ENCODE measurements around the gene NSF.
"Not testable (repeated sequence)": the region's sequence is repeated elsewhere in the genome, so short reads cannot be mapped to it uniquely, and the experiment has no call there.

NSF gene

DNA sequence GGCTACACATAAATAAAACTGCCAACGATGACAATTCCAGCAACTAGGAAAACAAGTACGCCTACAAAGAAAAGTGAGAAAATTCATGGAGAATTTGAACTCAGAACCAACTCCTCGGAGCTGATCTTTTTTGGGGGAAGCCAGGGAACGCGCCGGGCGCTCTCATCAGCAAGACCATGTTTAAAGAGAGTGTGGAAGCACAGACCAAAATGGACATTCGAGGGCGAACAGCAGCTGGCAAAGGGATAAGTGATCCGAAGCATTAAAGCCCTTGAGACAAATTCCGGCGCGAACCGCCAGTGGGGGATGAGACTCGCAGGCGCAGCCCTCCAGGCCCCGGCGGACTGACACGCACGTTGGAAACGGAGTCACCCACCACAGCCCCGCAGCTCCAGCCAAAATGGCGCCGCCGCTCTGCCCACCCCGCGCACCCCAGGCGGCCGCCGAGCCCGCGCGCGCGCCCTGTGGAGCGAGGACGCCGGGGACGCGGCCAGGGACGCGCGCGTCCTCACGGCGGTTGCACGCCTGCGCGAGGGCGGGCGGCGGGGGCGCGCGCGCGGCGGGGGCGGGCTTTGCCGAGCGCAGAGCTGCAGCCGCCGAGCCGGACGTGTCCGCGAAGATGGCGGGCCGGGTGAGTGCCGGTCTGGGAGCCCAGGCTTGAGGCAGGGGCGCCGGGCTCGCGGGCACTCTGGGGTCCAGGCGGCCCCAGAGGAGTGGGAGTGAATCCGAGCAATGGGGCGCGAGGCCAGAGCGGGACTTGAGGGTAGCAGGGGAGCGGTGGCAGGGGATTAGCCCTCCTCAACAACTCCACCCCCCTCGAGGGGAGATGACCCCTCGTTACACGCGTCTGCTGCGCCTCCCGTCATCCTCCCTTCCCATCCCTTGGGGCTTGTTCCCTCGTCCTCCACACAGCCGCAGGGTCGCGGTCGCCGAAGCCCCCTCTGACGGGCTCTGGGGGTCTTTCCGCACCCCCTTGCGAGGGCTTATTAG, at the start of gene NSF:
Gene NSF (plus strand): TSS at position 513 of the 990 bp plus-strand sequence. CDS start 107 bp downstream, at position 620.
- not testable (repeated sequence) for DNase-seq

DNA sequence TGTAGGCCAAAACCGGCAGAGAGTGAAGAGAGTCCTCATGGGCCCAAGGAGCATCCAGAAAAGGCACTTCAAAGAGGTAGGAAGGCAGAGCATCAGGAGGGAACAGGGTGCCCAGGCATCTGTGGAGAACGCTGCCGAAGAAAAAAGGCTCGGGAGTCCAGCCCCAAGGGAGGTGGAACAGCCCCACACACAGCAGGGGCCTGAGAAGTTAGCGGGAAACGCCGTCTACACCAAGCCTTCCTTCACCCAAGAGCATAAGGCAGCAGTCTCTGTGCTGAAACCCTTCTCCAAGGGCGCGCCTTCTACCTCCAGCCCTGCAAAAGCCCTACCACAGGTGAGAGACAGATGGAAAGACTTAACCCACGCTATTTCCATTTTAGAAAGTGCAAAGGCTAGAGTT, 41.9 kb upstream of the NSF start:
- DNase-seq: not testable (repeated sequence)

DNA sequence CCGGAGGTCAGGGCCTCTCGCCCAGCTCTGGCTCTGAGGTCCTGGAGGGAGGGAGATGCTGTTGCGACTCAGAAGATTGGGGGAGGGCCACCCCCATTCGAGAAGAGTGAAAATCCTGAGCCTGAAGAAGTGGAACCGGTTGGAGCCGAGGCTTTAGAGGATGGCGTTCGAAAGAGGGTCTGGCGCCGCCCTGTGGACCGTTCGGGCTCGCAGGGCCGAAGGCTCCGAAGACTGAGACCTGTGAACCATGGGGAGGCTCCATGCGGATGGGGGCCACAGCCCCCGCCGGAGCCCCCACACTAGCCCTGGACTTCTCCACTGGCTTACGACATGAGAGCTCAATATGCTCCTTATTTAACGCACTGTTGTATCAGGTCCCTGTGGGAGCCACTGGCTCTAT, 31.3 kb upstream of the NSF start:
- DNase-seq: not testable (repeated sequence)

DNA sequence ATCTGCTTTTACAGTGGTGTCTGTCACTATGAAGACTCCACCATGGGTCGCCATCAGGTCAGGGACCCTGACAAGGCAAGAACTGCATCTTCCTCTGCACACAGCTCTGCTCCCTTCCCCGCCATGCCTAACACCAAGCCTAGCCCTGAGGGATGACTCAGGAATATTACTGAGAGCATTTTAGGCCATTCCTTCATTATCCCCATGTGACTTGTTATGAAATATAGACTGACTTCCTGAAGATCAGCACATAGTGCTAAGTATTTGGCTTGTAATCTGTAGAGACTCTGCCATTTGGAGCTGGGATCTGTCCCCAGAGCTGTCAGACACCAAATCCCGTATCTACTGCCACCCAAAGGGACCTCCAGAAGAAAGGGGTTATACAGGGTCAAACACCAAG, 30.4 kb upstream of the NSF start:
- not testable (repeated sequence) for DNase-seq

DNA sequence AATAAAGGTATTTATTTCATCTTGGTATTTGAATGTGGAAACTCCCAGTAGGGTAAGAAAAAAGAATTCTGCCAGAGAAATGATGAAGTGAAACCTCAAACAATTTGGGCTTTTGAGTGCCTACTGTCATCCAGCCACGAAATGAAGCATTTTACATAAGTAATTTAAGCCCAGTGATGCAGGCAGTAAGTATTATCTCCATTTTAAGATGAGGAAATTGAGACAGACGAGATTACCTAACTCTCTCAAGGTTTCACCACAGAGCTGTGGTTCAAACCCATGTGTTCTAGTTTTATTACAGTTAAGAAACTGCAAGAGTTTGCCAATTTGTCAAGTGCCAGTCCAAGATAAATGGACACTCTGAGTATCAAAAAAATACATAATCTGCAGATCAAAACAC, 24.2 kb upstream of the NSF start:
- not testable (repeated sequence) for DNase-seq

DNA sequence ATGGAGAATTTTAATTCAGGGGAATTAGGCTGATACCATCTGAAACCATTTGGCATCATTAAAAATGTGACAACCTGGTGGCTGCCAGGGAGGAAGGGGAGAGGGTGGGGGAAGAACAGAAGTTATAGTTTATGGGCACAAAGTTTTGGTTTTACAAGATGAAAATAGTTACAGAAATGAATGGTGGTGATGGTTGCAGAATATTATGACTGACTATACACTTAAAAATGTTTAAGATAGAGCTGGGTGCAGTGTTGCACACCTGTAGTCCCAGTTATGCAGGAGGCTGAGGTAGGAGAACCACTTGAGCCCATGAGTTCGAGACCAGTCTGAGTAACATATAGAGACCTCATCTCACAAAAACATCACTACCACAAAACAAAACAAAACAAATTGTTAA, 23.5 kb upstream of the NSF start:
- DNase-seq: not testable (repeated sequence)

DNA sequence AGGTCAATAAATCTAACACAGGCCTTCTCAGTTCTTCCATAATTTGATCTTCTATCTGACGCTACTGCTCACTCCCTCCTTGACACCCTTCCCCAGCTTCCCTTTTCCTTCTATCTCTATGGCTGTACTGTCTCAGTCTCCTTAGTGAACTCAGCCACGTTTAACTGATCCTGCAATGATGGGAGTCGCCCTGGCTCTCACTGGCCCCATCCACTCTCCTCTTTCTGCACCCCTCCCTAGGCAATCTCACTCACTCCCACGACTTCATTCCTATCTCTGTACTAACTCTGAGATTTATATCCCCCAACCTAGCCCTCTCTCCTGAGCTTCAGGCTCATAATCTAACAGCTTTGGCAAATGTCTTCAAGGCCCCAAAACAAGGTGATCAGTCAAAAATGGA, 18.7 kb upstream of the NSF start:
- DNase-seq: not testable (repeated sequence)

DNA sequence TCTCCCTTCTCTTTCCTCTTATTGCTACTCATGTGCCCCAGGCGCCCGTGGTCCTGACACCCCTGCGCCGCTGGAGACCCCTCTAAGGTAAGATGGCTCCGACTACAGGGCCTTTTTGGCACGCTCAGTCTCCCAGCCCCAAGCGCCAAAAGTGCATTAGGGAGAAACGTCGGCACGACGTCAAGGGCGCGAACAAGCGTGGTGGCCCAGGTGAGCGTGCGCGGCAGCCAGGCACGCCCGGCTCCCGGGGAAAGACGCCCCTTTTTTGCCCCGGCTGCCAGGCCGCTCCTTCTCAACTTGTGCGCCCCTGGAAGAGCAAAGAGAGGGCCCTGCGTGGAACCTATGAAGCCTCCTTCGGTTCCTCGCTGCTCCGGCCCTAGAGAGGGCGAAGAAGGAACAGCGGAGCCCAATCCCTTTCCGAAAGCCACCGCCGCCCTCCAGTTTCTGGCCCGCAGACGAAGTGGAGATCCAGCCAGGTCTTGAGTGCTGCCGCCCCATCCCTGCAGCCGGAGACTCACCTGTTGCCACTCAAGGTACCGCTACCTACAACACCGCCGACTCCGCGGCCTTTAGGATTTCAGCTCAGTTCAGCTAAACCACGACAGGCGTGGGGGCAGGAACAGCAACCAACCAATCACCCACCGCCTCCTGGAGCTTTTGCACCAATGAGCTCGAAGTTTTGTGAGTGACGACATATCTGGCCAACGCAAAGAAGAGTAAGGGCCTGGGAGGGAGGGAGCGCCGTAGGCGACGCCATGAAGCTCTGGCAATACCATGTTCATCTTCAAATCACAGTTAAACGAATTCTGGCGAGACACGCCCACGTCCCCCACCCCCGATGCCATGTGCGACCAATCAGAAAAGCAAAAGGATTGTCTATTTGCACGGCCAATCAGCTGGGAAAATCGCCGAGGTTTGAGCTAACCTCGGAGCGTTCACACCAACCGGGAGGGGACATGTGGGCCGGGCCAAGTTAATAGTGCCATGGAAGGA, 11.1 kb upstream of the NSF start, which contains the start of gene ARL17A:
Gene ARL17A (minus strand): TSS at position 609 of the 993 bp plus-strand sequence. CDS start 3,369 bp downstream, outside the sequence.
- not testable (repeated sequence) for DNase-seq

DNA sequence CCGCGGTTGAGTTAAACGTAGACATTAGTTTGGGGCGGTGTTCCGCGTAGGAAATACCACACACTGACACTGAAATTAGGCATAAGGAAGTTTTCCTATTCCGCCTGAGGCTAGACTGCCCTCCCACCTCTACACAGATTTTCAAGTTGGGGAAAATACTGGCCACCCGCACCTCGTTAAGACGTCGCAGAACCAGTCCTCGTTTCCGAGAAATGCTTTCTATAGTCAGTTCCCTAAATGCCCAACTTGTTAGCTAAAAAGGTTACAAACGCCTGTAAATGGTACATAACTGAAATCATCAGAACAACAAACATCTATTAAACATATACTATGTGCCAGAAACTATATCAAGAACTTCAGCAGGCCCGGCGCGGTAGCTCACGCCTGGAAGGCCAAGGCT, 10.4 kb upstream of the NSF start:
- DNase-seq: not testable (repeated sequence)

DNA sequence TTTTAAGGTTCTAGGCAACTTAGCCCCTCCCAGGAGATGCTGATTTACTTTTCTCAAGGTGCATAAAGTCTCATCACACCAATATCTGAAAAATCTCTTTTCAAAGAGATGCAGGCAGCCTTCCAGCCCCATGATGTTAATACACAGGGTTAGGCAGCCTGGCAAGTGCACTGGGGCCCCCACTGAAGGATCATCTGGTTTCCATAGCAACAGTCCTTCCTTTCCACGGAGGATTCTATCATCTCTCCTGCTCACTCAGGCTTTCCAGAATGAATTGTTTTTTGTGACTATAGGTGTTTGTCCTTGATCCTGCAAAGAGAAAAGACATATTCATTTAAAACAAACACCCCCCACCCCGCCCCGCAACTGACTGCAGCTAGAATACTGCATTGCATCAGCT, 5.0 kb upstream of the NSF start:
- not testable (repeated sequence) for DNase-seq

DNA sequence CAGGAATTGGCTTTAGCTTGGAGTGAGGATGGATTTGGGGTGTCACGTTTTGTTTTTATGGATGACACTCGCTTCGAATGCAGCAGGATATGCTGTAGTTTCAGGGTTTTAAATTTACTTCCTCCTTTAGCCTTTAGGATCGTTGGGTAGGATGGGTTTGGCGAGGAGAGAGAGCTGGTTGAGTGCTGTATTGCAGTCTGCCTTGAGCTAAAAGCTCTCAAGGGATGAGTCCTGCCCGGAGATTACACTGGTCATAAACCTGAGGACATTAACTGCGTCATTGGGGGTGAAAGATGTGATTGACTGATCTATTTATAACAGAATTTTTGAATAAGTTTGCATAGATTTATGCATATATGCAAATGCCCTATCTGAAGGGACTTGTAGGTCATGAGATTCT, 863 bp downstream of the NSF start:
- not testable (repeated sequence) for DNase-seq

DNA sequence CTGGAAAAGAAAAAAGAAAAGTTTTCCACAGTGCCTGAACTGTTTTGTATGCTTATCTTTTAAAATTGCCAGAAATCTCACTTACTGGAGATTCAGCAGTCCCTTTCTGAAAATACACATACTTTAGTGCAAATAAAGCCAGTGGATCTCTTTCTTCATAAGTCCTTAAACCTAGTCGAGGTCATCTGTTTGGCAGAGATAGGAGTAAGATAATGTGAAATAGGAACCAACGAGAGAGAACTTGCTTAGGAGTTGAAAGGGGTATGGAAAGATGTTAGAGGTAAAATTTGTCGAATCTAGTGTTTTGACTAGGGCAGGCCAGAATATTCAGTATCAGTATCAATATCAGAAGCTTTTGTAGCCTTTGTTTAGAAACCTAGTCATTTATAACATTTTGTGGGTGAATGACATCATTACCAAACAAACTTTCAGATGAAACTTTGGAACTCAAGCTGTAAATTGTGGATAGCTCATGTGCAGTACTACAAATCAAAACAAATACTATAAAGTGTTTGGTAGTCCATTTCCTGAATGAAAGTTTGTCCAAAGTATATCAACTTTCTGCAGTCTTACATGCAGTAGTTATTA, 8.0 kb downstream of the NSF start:
- not testable (repeated sequence) for DNase-seq

DNA sequence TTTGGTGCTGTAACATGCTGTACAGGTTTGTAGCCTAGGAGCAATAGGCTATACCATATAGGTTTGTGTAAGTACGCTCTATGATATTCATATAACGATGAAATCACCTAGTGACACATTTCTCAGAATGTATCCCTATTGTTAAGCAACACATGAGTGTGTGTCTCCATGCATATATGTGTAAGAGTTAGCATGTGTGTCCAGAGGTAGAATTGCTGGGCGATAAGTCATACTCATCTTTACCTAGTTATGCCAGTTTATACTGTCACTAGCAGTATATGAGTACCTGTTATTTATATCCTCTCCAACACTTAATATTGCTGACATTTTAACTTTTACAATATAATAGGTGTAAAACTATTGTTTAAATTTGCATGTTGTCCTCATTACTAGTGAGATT, 10.3 kb downstream of the NSF start:
- not testable (repeated sequence) for DNase-seq

DNA sequence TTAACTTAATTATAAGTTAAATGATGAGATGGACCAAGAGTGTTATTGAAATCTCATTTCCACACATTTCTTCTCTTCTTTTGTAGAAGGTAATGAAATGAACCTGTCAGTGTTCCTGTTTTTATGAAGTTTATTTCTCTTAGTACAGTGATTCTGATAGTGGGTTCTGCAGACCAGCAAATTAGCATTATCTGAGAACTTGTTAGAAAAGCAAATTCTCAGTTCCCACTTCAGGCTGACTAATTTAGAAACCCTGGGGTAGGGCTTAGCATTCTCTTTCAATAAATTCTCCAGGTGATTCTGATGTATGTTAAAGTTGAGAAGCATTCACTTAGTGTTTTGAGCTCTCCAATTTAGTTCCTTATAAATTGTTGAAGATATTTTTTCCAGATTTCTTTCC, 12.7 kb downstream of the NSF start:
- DNase-seq: not testable (repeated sequence)

DNA sequence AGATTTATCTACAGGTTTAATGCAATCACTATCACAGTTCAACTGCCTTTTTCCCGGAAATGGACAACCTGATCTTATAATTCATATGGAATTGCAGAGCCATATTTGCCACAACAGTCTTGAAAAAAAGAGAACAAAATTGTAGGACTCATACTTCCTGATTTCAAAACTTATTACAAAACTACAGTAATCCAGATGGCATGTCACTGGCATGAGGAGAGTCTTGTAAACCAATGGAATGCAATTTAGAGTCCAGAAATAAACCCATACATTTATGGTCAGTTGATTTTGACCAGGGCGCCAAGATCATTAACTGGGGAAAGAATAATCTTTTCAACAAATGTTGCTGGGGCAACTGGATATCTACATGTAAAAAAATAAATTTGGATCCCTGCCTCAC, 20.8 kb downstream of the NSF start:
- DNase-seq: not testable (repeated sequence)

DNA sequence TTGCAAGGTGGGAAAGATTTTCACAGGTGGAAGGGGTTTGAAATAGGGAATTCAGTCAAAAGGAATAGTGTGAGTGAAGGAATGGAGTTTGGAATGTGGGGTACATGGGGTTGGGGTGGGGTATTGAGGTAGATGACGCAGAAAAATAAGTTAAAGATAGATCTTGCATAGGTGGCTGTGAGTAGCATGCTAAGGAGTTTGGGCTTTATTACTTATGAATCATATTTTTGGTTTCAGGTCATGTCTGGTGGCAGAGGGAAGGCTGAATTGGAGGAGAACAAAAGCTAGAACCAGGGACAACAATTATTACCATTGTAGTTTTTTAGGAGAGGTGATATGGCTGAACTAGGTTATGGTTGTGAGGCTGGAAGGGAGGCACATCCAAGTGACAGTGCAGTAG, 23.4 kb downstream of the NSF start:
- DNase-seq: not testable (repeated sequence)

DNA sequence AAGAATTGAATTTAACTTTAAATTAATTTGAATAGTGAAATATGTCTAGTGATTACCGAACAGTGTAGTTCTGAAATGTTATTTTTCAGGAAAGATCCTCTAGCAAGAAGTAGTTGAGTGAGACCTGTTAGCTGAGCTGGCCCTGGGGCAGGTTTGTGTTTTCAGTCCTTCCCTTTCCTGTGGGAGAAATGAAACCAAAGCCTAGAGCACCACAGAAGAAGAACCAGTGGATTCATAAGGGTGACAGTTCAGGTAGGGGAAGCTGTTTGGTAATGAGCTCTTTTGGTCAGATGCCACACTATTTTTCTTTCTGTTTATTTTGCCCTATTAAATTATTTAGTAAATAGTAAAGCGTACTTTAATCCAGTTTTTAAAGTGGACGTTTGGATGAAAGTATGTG, 26.7 kb downstream of the NSF start:
- not testable (repeated sequence) for DNase-seq

DNA sequence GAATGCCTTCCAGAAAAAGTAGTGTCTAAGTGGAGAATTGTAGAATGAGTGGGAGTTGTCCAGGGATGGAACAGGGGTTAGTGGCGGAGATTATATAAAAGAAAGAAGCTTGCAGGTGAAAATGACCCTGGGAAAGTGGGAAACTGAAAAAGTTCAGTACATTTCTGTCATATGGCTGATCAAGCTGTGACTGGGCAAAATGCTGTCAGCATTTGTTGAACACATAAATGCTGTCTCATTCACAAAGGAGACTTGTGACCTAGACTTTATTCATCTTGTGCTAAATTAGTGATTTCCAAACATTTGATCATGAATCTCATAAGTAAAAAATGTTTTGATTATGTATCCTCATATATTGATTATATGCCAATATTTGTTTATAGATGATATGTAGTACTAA, 28.5 kb downstream of the NSF start:
- not testable (repeated sequence) for DNase-seq

DNA sequence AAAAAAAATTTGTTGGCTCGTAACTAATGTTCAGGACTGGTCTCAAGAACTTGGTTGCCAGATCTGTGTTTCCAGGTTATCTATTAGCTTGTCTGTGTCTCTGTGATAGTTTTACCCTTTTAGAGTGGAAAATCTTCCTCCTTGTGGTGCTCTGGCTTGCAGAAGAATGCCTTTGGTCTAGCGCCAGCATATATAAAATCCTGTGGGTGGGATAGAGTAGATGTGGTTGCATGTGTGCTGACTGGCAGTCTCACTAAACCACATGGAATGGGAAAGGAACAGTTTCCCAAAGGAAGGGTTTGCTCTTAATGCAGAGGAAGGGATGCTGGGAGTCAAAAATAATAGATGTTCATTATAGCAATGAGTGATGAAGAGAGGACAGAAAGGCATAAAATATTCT, 33.3 kb downstream of the NSF start:
- not testable (repeated sequence) for DNase-seq

DNA sequence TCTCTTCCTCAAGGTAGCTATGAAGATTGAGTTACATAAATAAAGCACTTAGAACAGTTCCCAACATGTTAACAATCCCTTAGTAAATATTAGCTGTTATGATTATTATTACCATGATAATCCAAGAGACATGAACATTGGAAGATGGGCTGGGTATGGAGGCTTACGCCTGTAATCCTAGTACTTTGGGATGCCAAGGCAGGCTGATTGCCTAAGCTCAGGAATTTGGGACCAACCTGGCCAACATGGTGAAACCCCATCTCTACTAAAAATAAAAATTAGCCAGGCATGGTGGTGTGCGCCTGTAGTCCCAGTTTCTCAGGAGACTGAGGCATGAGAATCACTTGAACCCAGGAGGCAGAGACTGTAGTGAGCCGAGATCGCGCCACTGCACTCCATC, 34.3 kb downstream of the NSF start:
- not testable (repeated sequence) for DNase-seq

DNA sequence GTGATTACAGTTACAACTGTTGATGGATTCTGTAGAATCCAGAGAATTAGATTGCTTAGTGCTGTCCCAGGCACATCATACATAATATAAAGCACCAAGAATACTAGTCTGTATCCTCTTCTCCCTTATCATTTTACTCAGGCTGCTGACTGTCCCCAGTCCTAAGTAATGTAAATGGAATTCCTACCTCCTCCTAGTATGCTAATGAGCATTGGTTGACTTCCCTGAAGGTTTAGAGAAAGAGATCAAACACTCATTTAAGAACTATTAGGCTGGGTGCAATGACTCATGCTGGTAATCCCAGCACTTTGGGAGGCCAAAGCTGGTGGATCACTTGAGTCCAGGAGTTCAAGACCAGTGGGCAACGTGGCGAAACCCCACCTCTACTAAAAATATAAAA, 37.0 kb downstream of the NSF start:
- DNase-seq: not testable (repeated sequence)

DNA sequence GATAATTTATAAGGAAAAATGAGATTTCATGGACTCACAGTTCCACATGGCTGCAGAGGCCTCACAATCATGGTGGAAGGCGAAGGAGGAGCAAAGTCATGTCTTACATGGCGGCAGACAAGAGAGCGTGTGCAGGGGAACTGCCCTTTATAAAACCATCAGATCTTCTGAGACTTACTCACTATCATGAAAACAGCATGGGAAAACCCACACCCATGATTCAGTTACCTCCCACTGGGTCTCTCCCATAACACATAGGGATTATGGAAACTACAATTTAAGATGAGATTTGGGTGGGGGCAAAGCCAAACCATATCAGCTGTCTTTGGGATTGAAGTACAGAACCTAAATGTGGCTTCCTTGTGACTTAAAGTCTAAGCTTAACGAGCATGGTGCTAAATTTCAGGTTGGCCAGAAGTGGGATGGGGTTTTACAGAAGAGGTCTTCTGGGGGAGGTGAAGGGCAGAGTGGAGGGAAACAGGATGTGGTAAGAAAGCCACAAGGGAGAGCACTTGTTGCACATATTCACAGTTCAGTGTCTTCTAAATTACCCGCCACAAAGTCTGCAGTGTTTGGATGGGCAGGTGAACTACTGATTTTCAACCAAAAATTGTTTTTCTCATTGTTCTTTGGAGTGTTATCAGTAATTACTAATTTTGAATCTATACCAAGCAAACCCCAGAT, 38.4 kb downstream of the NSF start:
- DNase-seq: not testable (repeated sequence)
